ENCODE results near the gene GPR65.

DNA sequence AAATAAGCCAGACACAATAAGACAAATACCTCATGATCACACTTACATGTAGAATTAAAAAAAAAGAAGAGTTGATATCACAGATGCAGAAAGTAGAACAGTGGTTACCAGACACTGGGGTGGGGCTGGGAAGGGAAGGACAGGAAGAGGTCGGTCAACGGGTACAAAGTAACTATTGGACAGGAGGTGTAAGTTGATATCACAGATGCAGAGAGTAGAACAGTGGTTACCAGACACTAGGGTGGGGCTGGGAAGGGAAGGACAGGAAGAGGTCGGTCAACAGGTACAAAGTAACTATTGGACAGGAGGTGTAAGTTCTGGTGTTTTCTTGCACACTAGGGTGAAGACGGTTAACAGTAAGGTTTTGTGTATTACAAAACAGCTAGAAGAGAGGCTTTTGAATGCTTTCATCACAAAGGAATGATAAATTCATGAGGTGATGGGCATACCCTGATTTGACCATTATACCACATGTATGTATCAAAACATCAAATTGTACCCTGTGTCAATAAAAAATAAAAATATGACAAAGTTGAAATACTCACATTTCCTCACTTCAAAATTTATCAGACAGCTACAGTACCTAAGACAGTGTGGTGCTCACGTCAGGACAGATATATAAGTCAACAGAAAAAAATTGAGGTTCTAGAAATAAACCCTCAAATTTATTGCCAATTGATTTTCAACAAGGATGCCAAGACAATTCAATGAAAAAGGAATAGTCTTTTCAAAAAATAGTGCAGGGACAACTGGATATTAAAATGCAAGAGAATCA lies 44.7 kb upstream of the GPR65 start:
- TF ChIP-seq ELF1 (IDR thresholded peaks at IDR 0.05) (no peak), POLR2AphosphoS5 (IDR thresholded peaks at IDR 0.05; ENCODE audit: low read depth, low read length) (no peak)
- TF ChIP-seq, protein P1, sequence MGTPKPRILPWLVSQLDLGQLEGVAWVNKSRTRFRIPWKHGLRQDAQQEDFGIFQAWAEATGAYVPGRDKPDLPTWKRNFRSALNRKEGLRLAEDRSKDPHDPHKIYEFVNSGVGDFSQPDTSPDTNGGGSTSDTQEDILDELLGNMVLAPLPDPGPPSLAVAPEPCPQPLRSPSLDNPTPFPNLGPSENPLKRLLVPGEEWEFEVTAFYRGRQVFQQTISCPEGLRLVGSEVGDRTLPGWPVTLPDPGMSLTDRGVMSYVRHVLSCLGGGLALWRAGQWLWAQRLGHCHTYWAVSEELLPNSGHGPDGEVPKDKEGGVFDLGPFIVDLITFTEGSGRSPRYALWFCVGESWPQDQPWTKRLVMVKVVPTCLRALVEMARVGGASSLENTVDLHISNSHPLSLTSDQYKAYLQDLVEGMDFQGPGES (IDR thresholded peaks at IDR 0.05; ENCODE audit: low read depth, low read length) = no peak
- TF ChIP-seq, protein P2, sequence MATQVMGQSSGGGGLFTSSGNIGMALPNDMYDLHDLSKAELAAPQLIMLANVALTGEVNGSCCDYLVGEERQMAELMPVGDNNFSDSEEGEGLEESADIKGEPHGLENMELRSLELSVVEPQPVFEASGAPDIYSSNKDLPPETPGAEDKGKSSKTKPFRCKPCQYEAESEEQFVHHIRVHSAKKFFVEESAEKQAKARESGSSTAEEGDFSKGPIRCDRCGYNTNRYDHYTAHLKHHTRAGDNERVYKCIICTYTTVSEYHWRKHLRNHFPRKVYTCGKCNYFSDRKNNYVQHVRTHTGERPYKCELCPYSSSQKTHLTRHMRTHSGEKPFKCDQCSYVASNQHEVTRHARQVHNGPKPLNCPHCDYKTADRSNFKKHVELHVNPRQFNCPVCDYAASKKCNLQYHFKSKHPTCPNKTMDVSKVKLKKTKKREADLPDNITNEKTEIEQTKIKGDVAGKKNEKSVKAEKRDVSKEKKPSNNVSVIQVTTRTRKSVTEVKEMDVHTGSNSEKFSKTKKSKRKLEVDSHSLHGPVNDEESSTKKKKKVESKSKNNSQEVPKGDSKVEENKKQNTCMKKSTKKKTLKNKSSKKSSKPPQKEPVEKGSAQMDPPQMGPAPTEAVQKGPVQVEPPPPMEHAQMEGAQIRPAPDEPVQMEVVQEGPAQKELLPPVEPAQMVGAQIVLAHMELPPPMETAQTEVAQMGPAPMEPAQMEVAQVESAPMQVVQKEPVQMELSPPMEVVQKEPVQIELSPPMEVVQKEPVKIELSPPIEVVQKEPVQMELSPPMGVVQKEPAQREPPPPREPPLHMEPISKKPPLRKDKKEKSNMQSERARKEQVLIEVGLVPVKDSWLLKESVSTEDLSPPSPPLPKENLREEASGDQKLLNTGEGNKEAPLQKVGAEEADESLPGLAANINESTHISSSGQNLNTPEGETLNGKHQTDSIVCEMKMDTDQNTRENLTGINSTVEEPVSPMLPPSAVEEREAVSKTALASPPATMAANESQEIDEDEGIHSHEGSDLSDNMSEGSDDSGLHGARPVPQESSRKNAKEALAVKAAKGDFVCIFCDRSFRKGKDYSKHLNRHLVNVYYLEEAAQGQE (IDR thresholded peaks at IDR 0.05; ENCODE audit: low read depth, low read length) = no peak
- TF ChIP-seq, protein P3, sequence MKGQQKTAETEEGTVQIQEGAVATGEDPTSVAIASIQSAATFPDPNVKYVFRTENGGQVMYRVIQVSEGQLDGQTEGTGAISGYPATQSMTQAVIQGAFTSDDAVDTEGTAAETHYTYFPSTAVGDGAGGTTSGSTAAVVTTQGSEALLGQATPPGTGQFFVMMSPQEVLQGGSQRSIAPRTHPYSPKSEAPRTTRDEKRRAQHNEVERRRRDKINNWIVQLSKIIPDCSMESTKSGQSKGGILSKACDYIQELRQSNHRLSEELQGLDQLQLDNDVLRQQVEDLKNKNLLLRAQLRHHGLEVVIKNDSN (IDR thresholded peaks at IDR 0.05; ENCODE audit: borderline replicate concordance, low read depth) = no peak
